Stimulated activated naive CD8-positive, alpha-beta T cell treated with anti-CD3 and anti-CD28 coated beads, Interleukin-15, Interleukin-2, amounts not matched to agents 100 ng/mL and 50 ng/mL, for 24 hours (primary cell): ENCODE results near the gene RAP1A.

Experiments
- H3K27ac Mint-ChIP-seq: one replicate; pipeline ENCODE4 v1.8.0; 2021; ENCODE audit warnings: mild to moderate bottlenecking, mixed read lengths
- H3K27me3 Mint-ChIP-seq: one replicate; pipeline ENCODE4 v1.8.0; 2021; ENCODE audit warnings: mixed read lengths
- H3K36me3 Mint-ChIP-seq: one replicate; pipeline ENCODE4 v1.8.0; 2021; ENCODE audit warnings: low read depth, mixed read lengths
- H3K4me1 Mint-ChIP-seq: one replicate; pipeline ENCODE4 v1.8.0; 2021; ENCODE audit warnings: low read depth, mixed read lengths
- H3K4me3 Mint-ChIP-seq: one replicate; pipeline ENCODE4 v1.8.0; 2021; ENCODE audit warnings: mild to moderate bottlenecking, mixed read lengths
- H3K9me3 Mint-ChIP-seq: one replicate; pipeline ENCODE4 v1.8.0; 2021; ENCODE audit warnings: mixed read lengths

The RAP1A gene

GRCh38 chr1:111720977-111721786 lies 101.6 kb downstream of the RAP1A start:
- peaks cover 11% of the 10 kb centered on the region for H3K36me3 Mint-ChIP-seq
- H3K27ac Mint-ChIP-seq = no peak overlapping the region
- no peak overlapping the region for H3K4me3 Mint-ChIP-seq
- H3K9me3 Mint-ChIP-seq = no peaks in the 10 kb centered on the region
- H3K4me1 Mint-ChIP-seq = peaks cover 4% of the 10 kb centered on the region
- H3K27me3 Mint-ChIP-seq = no peaks in the 10 kb centered on the region

GRCh38 chr1:111723091-111723806 lies 103.7 kb downstream of the RAP1A start:
- H3K4me1 Mint-ChIP-seq = peaks cover 4% of the 10 kb centered on the region
- H3K27ac Mint-ChIP-seq = no peak overlapping the region
- H3K36me3 Mint-ChIP-seq = no peaks in the 10 kb centered on the region
- H3K4me3 Mint-ChIP-seq = no peak overlapping the region
- H3K27me3 Mint-ChIP-seq = no peaks in the 10 kb centered on the region
- H3K9me3 Mint-ChIP-seq = no peaks in the 10 kb centered on the region

GRCh38 chr1:111723871-111724270 lies 104.3 kb downstream of the RAP1A start:
- Mint-ChIP-seq H3K27ac (no peak overlapping the region), H3K4me1 (peaks cover 4% of the 10 kb centered on the region), H3K9me3 (no peaks in the 10 kb centered on the region), H3K27me3 (no peaks in the 10 kb centered on the region), H3K4me3 (no peak overlapping the region), H3K36me3 (no peaks in the 10 kb centered on the region)

- Mint-ChIP-seq H3K27me3 (no peaks in the 10 kb centered on the region), H3K9me3 (no peaks in the 10 kb centered on the region), H3K4me3 (no peak overlapping the region), H3K36me3 (no peaks in the 10 kb centered on the region), H3K4me1 (peaks cover 4% of the 10 kb centered on the region), H3K27ac (no peak overlapping the region)
These were observed 105.6 kb downstream of the RAP1A start for GRCh38 chr1:111725192-111725591.

- Mint-ChIP-seq H3K9me3 (no peaks in the 10 kb centered on the region), H3K4me3 (no peak overlapping the region), H3K36me3 (no peaks in the 10 kb centered on the region), H3K4me1 (peaks cover 4% of the 10 kb centered on the region), H3K27ac (no peak overlapping the region), H3K27me3 (no peaks in the 10 kb centered on the region)
These were observed 107.5 kb downstream of the RAP1A start for GRCh38 chr1:111727056-111727455.

- Mint-ChIP-seq H3K4me1 (no peaks in the 10 kb centered on the region), H3K27ac (no peak overlapping the region), H3K27me3 (no peaks in the 10 kb centered on the region), H3K4me3 (no peak overlapping the region), H3K9me3 (no peaks in the 10 kb centered on the region), H3K36me3 (no peaks in the 10 kb centered on the region)
These were observed 109.8 kb downstream of the RAP1A start for GRCh38 chr1:111729271-111729921.

GRCh38 chr1:111729946-111730681 lies 110.5 kb downstream of the RAP1A start:
- H3K27ac Mint-ChIP-seq = no peak overlapping the region
- H3K27me3 Mint-ChIP-seq = no peaks in the 10 kb centered on the region
- no peaks in the 10 kb centered on the region for H3K9me3 Mint-ChIP-seq
- no peaks in the 10 kb centered on the region for H3K36me3 Mint-ChIP-seq
- no peaks in the 10 kb centered on the region for H3K4me1 Mint-ChIP-seq
- no peak overlapping the region for H3K4me3 Mint-ChIP-seq

GRCh38 chr1:111730706-111731105 lies 111.1 kb downstream of the RAP1A start:
- H3K4me3 Mint-ChIP-seq = no peak overlapping the region
- no peaks in the 10 kb centered on the region for H3K4me1 Mint-ChIP-seq
- H3K9me3 Mint-ChIP-seq = no peaks in the 10 kb centered on the region
- no peaks in the 10 kb centered on the region for H3K27me3 Mint-ChIP-seq
- no peaks in the 10 kb centered on the region for H3K36me3 Mint-ChIP-seq
- H3K27ac Mint-ChIP-seq = no peak overlapping the region

- H3K9me3 Mint-ChIP-seq = no peaks in the 10 kb centered on the region
- no peak overlapping the region for H3K27ac Mint-ChIP-seq
- H3K4me3 Mint-ChIP-seq = no peak overlapping the region
- H3K27me3 Mint-ChIP-seq = peaks cover under 1% of the 10 kb centered on the region
- no peaks in the 10 kb centered on the region for H3K36me3 Mint-ChIP-seq
- no peaks in the 10 kb centered on the region for H3K4me1 Mint-ChIP-seq
These were observed 112.4 kb downstream of the RAP1A start for GRCh38 chr1:111731956-111732355.

- H3K4me1 Mint-ChIP-seq = peaks cover 4% of the 10 kb centered on the region
- no peaks in the 10 kb centered on the region for H3K9me3 Mint-ChIP-seq
- no peak overlapping the region for H3K27ac Mint-ChIP-seq
- H3K27me3 Mint-ChIP-seq = peaks cover 8% of the 10 kb centered on the region
- no peak overlapping the region for H3K4me3 Mint-ChIP-seq
- no peaks in the 10 kb centered on the region for H3K36me3 Mint-ChIP-seq
These were observed 113.1 kb downstream of the RAP1A start for GRCh38 chr1:111732718-111733117.

GRCh38 chr1:111733183-111733991 lies 113.8 kb downstream of the RAP1A start:
- no peaks in the 10 kb centered on the region for H3K36me3 Mint-ChIP-seq
- H3K27me3 Mint-ChIP-seq = peaks cover 13% of the 10 kb centered on the region
- H3K4me3 Mint-ChIP-seq = no peak overlapping the region
- no peak overlapping the region for H3K27ac Mint-ChIP-seq
- H3K4me1 Mint-ChIP-seq = peaks cover 9% of the 10 kb centered on the region
- no peaks in the 10 kb centered on the region for H3K9me3 Mint-ChIP-seq

GRCh38 chr1:111733992-111734341 lies 114.4 kb downstream of the RAP1A start:
- no peak overlapping the region for H3K27ac Mint-ChIP-seq
- H3K4me3 Mint-ChIP-seq = no peak overlapping the region
- no peaks in the 10 kb centered on the region for H3K9me3 Mint-ChIP-seq
- no peaks in the 10 kb centered on the region for H3K36me3 Mint-ChIP-seq
- peaks cover 13% of the 10 kb centered on the region for H3K4me1 Mint-ChIP-seq
- peaks cover 13% of the 10 kb centered on the region for H3K27me3 Mint-ChIP-seq

GRCh38 chr1:111734426-111734825 lies 114.8 kb downstream of the RAP1A start:
- Mint-ChIP-seq H3K4me1 (peaks cover 13% of the 10 kb centered on the region), H3K4me3 (no peak overlapping the region), H3K36me3 (no peaks in the 10 kb centered on the region), H3K27me3 (peaks cover 13% of the 10 kb centered on the region), H3K9me3 (no peaks in the 10 kb centered on the region), H3K27ac (no peak overlapping the region)

- no peaks in the 10 kb centered on the region for H3K9me3 Mint-ChIP-seq
- no peaks in the 10 kb centered on the region for H3K36me3 Mint-ChIP-seq
- H3K4me3 Mint-ChIP-seq = no peak overlapping the region
- H3K27me3 Mint-ChIP-seq = peaks cover 15% of the 10 kb centered on the region
- no peak overlapping the region for H3K27ac Mint-ChIP-seq
- peaks cover 16% of the 10 kb centered on the region for H3K4me1 Mint-ChIP-seq
These were observed 115.3 kb downstream of the RAP1A start for GRCh38 chr1:111734856-111735255.
